Keratinocyte (primary cell): ENCODE data around the gene GPATCH2. TPM values are rescaled to one million over a fixed set of nuclear protein-coding genes. Genes with fewer than 3 reads are reported as not detected.

Source experiments
- DNase-seq: peaks from one replicate; pipeline ENCODE4 v3.0.0-alpha.2; 2011; ENCODE audit warnings: low read depth, missing footprints, low spot score
- FAIRE-seq: peaks from 2 replicates; lab custom pipeline; 2011; peaks lifted over from hg19 to GRCh38; lab: Jason Lieb, UNC
- H2AFZ ChIP-seq: 2 replicates; pipeline ENCODE4 v1.6.0; 2012; ENCODE audit warnings: low read length, control low read depth, inconsistent platforms; ENCODE audit not compliant: control insufficient read depth
- H3K27ac ChIP-seq: 2 replicates; pipeline ENCODE4 v1.5.1; 2011; ENCODE audit warnings: low read length; ENCODE audit not compliant: control insufficient read depth, insufficient read depth
- H3K27me3 ChIP-seq: 3 replicates; pipeline ENCODE4 v1.6.0; 2011; ENCODE audit warnings: low read length; ENCODE audit not compliant: control insufficient read depth, insufficient read depth; ENCODE audit errors: extremely low read depth
- H3K36me3 ChIP-seq, 2 experiments: 2 replicates in 1 of 2; 3 replicates in 1 of 2; pipeline ENCODE4 v1.5.1; 2011; ENCODE audit warnings: low read length in 2 of 2, mild to moderate bottlenecking in 1 of 2; ENCODE audit not compliant: control insufficient read depth in 2 of 2, insufficient read depth in 2 of 2; ENCODE audit errors: extremely low read depth in 1 of 2
- H3K4me1 ChIP-seq: 3 replicates; pipeline ENCODE4 v1.5.1; 2011; ENCODE audit warnings: low read length; ENCODE audit not compliant: control insufficient read depth, insufficient read depth; ENCODE audit errors: extremely low read depth
- H3K4me2 ChIP-seq: 3 replicates; pipeline ENCODE4 v1.6.0; 2011; ENCODE audit warnings: low read depth, low read length; ENCODE audit not compliant: control insufficient read depth, insufficient read depth; ENCODE audit errors: extremely low read depth
- H3K4me3 ChIP-seq, 3 experiments: fragments of 200-600 bp in 1 of 3; sonication (generic) in 1 of 3; 2 replicates in 2 of 3; 3 replicates in 1 of 3; pipeline ENCODE4 v1.5.1; 2011 to 2016; ENCODE audit warnings: low read length in 3 of 3, mild to moderate bottlenecking in 3 of 3, control low read depth in 2 of 3, inconsistent platforms in 1 of 3, low read depth in 1 of 3, mixed read lengths in 1 of 3, mixed run types in 1 of 3, moderate library complexity in 1 of 3; ENCODE audit not compliant: control insufficient read depth in 2 of 3, insufficient read depth in 2 of 3; ENCODE audit errors: extremely low read depth in 1 of 3
- H3K79me2 ChIP-seq: 2 replicates; pipeline ENCODE4 v1.6.0; 2012; ENCODE audit warnings: low read length; ENCODE audit not compliant: control insufficient read depth, insufficient read depth
- H3K9ac ChIP-seq: 3 replicates; pipeline ENCODE4 v1.6.0; 2011; ENCODE audit warnings: low read length; ENCODE audit not compliant: control insufficient read depth, insufficient read depth; ENCODE audit errors: extremely low read depth
- H3K9me1 ChIP-seq: 3 replicates; pipeline ENCODE4 v1.6.0; 2011; ENCODE audit warnings: low read length; ENCODE audit not compliant: control insufficient read depth, insufficient read depth; ENCODE audit errors: extremely low read depth
- H3K9me3 ChIP-seq: 2 replicates; pipeline ENCODE4 v1.5.1; 2012; ENCODE audit warnings: low read depth, low read length; ENCODE audit not compliant: control insufficient read depth
- H4K20me1 ChIP-seq: 3 replicates; pipeline ENCODE4 v1.6.0; 2011; ENCODE audit warnings: low read length; ENCODE audit not compliant: control insufficient read depth, insufficient read depth; ENCODE audit errors: extremely low read depth
- CTCF ChIP-seq, 3 experiments: IDR thresholded peaks in 1 of 3; conservative IDR thresholded peaks in 1 of 3; optimal IDR thresholded peaks in 1 of 3; 2 replicates in 2 of 3; 3 replicates in 1 of 3; pipeline versions ENCODE3 to v1.5.1; 2011; ENCODE audit warnings: low read length in 3 of 3, mild to moderate bottlenecking in 3 of 3, moderate library complexity in 2 of 3, control low read depth in 1 of 3, inconsistent platforms in 1 of 3; ENCODE audit not compliant: insufficient read depth in 2 of 3; ENCODE audit errors: extremely low read depth in 1 of 3
- EZH2 ChIP-seq: IDR thresholded peaks from one replicate; pipeline ENCODE4 v1.6.1; 2012; ENCODE audit warnings: inconsistent platforms, mild to moderate bottlenecking, low read length, moderate library complexity
- dilution Hi-C: fragments of 300-500 bp; cut with MboI; formaldehyde crosslinking; loops from one replicate; pipeline ENCODE4 v1.7.0; 2020; ENCODE audit warnings: low sequenced_read_pairs; ENCODE audit not compliant: extremely low pct_ligation_motif_present
- polyA plus RNA-seq, 5 experiments: library from polyadenylated mRNA; depleted of rRNA in 3 of 5; stranded (reverse) in 3 of 5; stranded (forward) in 1 of 5; unstranded in 1 of 5; fragments of >200 nt; gene quantifications; 1 replicate in 1 of 5; 2 replicates in 3 of 5; 3 replicates in 1 of 5; pipeline versions ENCODE4 v1.2.1 to v1.2.3, GENCODE V29; 2011 to 2012; ENCODE audit warnings: missing spikeins in 2 of 5, low read depth in 1 of 5, low replicate concordance in 1 of 5

Gene GPATCH2
- polyA plus RNA-seq, 1 donor (not counting 4 experiments of a cell fraction or from before 2014, with no cell fraction given): 15.7 TPM

GRCh38 chr1:217402301-217402700, 228.6 kb downstream of the GPATCH2 start:
- H3K9me1 ChIP-seq: no peaks in the 10 kb centered on the region
- H3K27me3 ChIP-seq: peaks cover 7% of the 10 kb centered on the region
- no peak for FAIRE-seq
- H2AFZ ChIP-seq: no peak overlapping the region
- no peaks in the 10 kb centered on the region for H4K20me1 ChIP-seq
- no peaks in the 10 kb centered on the region for H3K79me2 ChIP-seq
- H3K4me3 ChIP-seq: no peak overlapping the region
- H3K9ac ChIP-seq: no peak overlapping the region
- H3K27ac ChIP-seq: no peak overlapping the region
- no peaks in the 10 kb centered on the region for H3K9me3 ChIP-seq
- H3K4me1 ChIP-seq: no peaks in the 10 kb centered on the region
- H3K4me2 ChIP-seq: no peak overlapping the region
- dilution Hi-C loops: no loop called here
- TF ChIP-seq CTCF (optimal IDR thresholded peaks at IDR 0.05 in 1 of 3, IDR thresholded peaks at IDR 0.05 in 1 of 3, conservative IDR thresholded peaks at IDR 0.05 in 1 of 3; ENCODE audit: extremely low read depth in 1 of 3, insufficient read depth in 2 of 3, low read length in 3 of 3): no peak
- no peak for TF ChIP-seq EZH2
- DNase-seq: no peak
- no peaks in the 10 kb centered on the region for H3K36me3 ChIP-seq

GRCh38 chr1:217393896-217394295, 237.0 kb downstream of the GPATCH2 start:
- no peak for FAIRE-seq

More at GRCh38 chr1:217393896-217394295, 237.0 kb downstream of the GPATCH2 start:
- H3K4me1 ChIP-seq: no peaks in the 10 kb centered on the region
- no peaks in the 10 kb centered on the region for H3K36me3 ChIP-seq
- H3K9me3 ChIP-seq: no peaks in the 10 kb centered on the region
- H3K4me2 ChIP-seq: no peak overlapping the region
- no peak overlapping the region for H3K9ac ChIP-seq
- no peak overlapping the region for H3K4me3 ChIP-seq
- no peak overlapping the region for H2AFZ ChIP-seq
- no peak overlapping the region for H3K27ac ChIP-seq
- dilution Hi-C loops: no loop called here
- peaks cover 3% of the 10 kb centered on the region for H3K27me3 ChIP-seq
- no peaks in the 10 kb centered on the region for H3K9me1 ChIP-seq
- no peaks in the 10 kb centered on the region for H4K20me1 ChIP-seq
- TF ChIP-seq EZH2 (no peak), CTCF (optimal IDR thresholded peaks at IDR 0.05 in 1 of 3, IDR thresholded peaks at IDR 0.05 in 1 of 3, conservative IDR thresholded peaks at IDR 0.05 in 1 of 3; ENCODE audit: extremely low read depth in 1 of 3, insufficient read depth in 2 of 3, low read length in 3 of 3) (peak in 1 of 3 experiments; percentile 16)
- DNase-seq: no peak
- H3K79me2 ChIP-seq: no peaks in the 10 kb centered on the region
